GM21786 (cell line): ENCODE results near the gene SPSB4.

ENCODE experiments used
- ATAC-seq: cut with Tn5 transposase; IDR thresholded peaks from one replicate; pipeline ENCODE4 v1.9.1; 2021; ENCODE audit not compliant: unreplicated experiment

Gene SPSB4

DNA sequence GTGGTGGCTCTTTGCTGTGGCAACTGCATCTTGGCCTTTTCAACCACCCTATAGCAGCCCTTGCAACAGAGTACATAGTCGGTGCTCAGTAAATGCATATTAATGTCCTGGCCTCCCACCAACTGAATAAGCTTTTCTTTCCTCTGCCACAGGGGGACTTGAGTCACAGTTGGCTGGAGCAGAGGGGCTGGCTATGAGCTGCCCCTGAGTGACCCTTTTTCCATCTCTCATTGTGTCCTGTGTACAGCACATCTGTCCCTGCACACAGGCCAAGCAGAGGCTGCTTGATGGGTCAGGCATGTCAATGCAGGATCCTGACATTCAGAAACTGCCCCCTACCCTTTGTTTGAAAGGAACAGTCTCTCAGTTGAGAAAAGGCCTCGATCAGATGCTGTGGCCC lies 22.4 kb downstream of the SPSB4 start:
- no peak for ATAC-seq

DNA sequence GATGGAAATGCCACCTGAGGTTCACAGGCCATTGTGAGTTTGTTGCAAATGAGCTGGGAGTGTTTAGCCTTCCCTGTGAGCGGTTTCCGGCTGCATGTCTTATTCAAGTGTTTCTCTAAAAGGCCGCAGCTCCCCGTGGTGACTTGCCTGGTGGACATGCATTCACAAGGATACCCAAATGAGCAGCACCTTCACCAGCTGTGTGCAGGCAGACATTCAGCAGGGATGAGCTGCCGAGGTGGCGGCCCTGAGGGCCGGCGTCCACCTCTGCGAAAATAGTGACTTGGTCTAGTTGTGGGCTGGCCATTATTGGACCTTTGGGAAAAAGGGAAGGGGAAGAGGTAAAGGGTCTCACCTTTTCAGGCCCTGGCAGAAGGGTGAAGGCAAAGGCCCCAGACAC lies 23.4 kb downstream of the SPSB4 start:
- ATAC-seq = no peak

DNA sequence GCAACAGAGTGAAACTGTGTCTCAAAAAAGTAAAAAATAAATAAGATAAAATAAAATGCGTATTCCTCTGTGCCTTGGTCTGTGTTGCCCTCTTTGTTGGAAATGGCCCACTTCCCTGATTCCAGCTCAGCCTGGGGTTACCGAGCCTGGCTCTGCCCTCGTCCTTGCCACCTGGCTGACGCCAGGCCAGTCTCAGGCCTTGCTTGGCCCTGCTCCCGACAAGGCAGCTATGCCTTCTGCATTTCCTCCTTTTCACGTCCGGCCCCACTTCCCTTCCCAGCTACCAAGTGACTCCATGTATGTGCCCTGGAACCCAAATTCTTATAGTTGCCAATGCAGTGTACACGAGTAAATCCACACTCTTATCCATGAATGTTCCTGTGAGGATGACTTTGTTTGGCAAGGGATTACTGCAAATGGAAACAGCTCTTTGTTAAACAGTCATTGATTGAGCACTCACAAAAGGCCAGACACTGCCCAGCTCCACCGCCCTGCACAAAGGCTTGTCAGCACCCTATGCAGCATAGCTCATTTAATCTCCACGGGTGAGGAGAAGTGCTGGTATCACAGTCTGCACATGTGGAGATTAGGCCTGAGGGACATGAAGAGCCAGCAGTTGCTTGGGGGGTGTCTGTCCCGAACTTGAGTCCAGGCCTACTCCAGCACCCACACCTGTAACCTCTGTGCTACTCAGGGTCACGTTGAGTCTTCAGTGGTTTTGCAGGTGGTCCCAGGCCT lies 25.1 kb downstream of the SPSB4 start:
- no peak for ATAC-seq

DNA sequence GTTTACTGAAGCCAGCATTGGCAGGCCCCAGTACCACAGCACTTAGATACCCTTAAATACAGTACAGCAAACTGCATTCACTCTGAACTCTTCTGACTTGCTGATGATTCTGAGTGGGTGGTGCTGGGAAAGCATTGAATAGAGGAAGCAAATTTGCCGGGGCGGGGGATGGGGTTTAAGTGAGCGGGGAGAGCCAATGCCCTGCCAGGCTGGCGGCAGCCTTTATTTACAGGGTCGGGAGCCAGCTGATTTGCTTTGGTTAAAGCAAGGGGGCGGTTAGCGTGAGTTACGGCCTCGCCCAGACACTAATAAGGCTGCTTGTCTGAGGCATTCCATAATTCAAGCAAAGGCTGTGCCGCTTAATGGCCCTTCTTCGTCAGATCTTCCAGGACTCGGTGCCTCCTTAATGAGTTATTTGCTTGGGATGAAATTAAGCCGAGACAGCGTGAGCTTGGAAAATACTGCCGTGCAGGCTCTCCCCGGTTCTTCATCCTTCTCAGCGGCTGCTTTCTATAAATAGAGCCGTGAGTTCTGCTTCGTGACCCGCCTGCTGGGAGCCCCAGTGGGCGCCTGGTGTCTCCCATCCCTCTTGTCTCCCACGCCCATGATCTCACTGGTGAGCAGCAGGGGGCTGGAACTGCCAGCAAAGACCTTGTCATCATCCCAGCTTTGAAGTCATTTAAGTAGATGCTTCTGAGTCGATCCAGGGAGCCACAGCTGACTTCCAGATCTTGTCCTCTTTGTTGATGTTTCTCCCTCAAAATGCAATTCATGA lies 25.8 kb downstream of the SPSB4 start:
- ATAC-seq = no peak

DNA sequence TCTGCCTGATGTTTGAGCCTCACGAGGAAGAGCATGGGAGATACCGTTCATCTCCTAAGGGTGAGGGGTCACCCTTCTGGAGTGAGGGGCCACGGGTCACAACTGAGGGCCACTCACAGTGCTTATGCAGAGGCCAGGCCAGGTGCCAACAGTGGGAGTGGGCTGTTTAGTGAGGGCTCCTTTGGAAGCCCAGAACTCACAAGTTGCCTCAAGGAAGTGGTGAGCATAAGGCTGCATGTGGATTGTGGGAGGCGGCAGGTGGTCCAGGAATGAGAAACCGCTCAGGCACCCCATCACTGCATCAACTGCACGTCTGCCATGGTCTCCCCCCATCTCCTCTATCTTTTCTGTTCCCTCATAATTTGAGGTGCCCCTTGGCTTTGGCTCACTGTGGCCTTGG lies 26.5 kb downstream of the SPSB4 start:
- ATAC-seq = no peak

DNA sequence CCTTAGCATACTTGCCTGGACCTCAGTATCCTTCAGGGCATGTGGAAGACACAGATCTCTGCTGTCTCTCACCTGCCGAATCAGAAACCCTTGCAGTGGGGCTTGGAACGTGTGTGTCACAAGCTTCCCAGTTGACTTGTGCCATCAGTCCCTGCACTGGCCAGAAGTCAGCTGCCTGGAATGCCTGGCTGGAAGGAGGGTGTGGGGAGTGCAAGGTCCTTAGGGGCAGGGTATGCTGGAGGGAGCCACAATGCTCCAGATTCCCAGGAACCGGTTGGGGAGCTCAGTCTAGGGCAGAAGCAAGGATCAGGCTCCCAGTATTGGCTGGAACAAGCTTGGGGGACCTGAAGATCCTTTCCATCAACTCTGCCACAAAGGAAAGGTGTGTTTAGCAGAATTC lies 27.1 kb downstream of the SPSB4 start:
- ATAC-seq = no peak

DNA sequence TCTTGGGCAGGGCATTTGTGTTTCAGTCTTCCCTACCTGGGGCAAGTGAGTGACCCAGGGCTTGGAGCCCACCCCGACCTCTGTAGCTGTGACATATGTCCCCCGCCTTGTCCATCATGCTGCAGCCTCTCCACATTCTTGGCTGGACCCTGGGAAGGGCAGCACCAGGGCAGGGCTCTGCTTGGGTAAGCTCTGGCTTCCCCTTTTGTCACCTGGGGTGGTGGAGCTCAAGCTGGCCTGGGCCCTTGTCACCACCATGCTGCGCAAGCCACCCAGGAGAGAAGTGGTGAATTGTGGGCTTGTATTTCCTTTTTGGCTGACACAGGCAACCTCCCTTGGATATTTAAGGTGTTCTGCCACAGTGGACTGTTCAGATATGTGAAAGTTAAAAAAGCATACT lies 29.3 kb downstream of the SPSB4 start:
- ATAC-seq = no peak

DNA sequence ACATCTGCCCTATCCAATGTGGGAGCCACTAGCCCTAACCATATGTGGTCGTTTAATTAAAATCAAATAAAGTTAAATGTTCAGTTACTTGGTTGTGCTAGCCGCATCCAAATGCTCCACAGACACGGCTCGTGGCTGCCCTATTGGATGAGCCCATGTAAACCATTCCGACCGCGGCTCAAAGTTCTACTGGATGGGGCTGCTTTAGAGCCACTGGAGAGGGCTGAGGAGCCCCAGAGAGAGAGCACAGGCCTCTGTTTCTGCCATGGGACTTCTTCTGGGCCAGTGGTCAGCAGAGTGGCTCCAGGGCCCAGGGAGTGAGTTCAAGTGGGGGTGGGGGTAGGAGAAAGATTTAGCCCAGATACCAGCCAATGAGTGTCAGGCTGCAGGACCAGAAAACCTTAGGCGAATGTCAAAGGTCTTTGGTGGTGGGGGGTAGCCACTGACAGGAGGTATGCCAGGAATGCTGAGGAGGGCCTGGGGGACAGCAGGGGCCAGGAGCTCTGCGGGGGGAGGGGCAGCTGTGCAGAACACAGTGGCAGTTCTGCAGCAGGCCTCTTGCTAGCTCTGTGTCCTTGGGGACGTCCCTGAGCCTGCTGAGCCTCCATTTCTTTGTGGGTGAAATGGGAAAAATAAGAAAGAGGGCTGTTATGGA lies 30.1 kb downstream of the SPSB4 start:
- ATAC-seq = no peak

DNA sequence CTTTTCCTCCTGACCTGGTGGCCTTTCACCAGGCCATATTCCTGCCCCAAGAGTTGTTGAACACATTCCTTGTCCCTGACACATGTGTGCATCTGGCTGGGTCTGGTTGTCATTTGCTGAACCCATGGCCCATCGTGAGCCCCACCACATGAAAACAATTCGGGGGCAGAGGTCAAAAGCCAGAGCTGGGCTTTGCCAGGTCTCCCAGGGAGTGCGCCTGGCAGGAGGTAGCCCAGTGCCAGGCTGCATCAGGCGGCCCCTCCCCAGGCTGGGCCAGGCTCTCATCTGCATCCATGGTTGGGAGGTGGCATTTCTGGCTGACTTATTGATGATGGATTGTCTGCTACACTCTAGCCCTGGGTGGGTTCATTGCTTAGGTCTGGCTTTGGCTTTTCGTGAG lies 30.9 kb downstream of the SPSB4 start:
- no peak for ATAC-seq

DNA sequence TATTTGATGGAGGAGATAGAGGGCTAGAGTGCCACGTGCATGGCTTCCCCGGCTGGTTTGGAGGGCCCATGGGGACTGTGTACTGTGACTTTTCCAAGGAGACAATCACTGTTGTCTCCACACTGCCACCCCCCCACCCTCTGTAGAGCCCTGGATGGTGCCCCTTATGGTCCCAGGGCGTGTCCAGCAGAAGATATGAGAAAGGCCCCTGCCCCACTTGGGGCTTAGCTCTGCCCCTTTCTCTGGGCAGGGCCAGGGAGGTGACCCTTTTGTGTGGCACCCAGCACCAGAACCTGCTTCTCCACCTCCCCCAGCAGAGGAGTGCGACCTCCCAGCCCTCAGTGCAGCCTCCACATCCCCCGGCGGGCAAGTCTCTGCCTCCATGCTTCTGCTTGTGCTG lies 32.1 kb downstream of the SPSB4 start:
- ATAC-seq = no peak

DNA sequence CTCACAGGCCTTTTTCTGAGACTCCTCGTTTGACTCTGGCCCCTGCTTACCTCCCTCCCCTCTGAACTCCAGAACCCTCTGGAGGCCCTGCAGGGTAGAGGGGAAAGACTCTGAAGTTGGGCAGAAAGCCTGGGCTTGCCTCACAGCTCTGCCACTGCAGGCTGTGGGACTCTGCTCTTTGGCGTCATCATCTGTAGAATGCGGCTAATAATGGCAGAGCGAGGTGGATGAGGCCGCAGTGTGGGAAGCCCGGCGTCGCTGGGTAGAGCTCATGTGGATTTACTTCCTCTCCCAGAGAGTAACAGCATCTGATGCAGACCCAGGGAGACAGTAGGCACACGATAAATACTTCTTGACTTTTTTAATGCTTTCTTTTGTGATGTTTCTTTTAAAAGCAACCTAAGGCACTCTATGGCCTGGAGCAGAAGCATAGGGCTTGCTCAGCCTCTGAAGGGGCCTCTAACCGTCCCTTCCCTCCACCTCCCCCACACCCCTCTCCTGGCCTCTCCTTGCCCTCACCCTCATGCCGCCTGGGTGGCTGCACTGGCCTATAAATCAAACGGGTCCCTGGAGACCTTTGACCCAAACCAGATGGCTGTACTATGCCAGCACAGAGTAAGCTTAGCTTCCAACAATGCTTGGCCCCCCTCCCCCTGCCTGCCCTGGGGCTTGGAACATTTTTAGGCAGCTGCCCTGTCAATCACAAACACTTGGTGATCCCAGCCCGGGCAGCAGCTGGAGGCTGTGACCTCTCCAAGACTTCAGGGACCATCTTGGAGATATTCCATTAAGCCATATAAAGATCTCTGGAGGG lies 32.9 kb downstream of the SPSB4 start:
- no peak for ATAC-seq

DNA sequence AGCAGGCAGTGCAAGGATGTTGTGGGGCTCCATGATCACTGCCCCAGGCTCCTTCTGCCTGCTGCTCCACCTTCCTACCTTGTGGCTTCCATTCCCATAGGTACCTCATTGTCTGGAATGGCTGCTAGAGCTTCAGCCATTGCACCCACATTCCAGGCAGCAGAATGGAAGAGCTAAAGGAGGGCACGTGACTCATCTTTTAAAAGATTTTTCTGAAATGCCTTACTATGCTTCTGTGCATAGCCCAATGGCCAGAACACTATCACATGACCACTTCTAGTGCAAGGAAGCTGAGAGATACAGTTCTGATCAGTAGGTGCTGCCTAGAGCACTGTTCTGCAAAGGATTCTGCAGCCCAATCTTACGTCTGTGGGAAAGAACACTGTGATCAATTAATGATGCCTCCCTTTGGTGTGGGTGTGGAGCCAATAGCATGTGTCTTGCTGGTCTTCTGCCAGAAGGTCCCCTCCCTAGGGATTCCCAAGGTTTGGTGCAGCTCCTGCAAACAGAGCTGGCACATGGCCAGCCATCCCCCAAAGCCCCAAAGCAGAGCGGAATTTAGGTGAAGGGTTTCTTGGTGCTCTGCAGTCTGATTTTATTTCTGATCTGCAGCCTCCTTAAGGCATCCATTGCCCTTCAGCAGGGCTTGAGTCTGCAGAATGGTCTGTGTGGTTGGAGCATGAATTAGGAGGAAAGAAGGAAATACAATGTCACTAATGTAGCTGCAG lies 34.4 kb downstream of the SPSB4 start:
- no peak for ATAC-seq

DNA sequence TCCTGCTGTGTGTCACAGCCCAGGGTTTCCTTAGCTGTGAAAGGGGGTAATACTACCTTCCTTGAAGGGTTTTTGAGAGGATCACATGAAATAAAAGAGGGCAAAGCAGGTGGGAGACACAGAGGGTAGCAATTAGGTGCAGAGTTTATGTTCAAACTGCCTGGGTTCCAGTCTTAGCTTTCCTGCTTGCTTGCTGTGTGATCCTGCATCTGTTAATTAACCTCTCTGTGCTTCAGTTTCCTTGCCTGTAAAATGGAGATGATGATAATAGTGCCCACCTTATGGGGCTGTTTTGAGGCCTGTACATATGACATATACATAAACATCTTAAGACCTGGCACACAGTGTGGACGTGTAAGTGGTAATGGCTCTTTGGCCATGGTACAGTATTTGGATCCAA lies 35.0 kb downstream of the SPSB4 start:
- ATAC-seq = no peak

DNA sequence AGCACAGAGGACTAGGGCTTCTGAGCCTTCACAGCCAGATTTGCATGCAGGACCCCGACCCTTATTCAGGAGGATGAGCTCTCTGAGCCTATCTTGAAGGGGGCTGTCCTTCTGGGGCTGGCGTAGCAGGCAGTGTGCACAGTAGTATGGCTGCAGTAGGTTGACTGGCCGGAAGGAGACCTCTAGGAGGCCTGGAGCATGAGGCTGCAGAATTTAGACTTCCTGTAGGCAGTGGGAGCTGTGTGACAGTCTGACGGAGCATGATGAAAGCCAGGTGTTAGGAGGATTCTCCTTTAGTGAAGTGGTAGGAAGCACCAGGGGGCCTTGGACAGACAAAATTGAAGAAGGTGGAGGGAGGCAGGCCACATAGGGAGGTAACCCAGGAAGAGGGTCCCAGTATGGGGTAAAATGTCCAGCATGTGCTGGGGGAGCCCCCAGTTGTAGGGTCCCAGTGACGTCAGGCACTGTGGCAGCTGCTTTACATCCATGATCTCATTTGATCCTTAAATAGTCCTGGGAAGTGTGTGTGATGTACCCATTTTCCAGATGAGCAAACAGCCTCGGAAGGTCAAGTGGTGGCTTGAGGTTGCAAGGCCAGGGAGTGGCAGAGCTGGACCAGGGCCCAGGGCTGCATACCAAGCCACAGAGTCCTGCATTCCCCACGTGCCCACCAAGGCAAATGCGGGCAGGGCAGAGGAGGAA lies 36.1 kb downstream of the SPSB4 start:
- ATAC-seq = no peak

DNA sequence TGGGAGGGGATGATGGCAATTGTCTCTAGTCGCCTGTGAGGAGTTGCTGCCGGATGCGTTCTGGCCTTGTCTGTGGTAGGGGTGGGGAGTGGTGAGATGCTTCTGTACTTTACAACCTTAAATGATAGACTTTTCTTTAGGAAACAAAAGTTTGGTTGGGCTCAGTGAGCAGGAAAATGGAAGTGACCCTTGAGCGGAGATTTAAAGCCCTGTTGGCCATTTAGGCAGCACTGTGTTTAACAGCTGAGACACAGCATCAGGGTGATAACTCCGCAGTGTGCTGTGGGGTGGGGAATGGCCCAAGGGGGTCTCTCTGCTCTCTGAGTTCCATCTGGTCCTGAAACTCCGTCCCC lies 36.6 kb downstream of the SPSB4 start:
- no peak for ATAC-seq

DNA sequence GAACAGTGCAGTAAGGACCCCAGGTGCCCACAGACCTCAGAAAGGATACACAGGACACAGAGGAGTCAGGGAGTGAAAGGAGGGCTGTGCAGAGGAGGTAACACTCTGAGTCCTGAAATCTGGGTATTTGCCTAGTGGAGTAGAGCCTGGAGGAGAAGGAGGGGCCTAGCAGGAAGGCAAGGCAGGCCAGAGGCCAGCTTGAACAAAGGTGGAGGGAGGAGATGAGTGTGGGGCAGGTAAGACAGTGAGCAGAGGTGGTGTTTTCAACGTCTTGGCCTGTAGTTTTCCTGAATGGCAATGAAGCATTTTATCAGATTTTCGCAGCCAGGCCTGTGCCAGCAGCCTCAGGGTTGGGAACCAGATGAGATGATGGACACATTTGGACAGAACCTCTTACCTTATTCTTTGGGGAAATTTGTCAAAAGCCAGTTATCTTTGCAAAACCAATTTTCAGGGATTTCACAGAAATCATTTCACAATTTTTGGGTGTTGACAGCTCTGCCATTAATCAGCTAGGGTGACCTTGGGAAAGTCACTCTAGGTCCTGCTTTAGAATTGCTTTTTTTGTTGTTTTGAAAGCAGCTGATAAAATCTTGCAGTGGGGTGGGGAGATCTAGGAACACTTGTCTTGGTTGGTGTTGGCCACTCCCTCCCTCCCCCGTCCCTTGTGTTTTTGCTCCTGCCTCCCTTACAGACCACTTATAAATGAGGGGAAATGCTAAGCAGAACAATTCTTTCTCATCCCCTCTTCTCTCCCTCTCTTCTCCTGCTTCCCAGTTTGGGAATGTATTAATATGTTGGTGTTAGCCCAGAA lies 38.4 kb downstream of the SPSB4 start:
- no peak for ATAC-seq

DNA sequence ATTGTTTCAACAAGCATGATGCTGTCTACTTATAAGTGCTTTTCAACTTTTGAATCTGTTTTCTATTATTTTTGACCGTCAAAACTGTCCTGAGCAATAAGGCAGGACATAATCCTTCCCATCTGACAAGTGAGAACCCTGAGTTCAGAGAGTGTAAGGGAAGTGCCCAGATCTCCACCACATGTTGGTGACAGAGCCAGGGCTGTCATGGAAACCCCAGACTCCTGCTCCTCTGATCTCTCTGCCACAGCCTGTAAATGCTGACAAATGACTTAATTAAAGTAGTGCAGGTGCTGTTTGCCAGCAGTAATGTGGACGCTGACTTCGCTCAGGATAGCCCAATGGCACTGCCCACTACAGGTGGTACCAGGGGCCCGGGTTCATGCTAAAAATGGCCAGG lies 40.3 kb downstream of the SPSB4 start:
- no peak for ATAC-seq

DNA sequence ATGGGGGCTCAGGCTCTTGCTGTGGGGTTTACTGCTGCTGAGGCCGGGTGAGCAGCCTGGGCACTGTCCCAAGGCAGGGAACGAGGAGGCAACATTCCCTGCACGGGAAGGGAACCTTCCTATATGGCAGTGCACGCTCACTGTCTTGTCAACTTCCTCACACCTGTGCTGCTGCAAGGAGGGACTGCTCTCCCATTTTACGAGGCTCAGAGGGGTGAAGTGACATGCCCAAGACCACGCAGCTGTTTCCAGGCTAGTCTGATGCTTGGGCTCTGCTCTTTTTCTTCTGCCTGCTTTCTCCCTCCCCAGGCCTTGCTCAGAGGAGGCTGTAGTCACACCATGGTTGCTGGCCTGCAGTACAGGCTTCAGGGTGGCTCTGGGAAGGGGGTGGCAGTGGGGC lies 41.5 kb downstream of the SPSB4 start:
- no peak for ATAC-seq

DNA sequence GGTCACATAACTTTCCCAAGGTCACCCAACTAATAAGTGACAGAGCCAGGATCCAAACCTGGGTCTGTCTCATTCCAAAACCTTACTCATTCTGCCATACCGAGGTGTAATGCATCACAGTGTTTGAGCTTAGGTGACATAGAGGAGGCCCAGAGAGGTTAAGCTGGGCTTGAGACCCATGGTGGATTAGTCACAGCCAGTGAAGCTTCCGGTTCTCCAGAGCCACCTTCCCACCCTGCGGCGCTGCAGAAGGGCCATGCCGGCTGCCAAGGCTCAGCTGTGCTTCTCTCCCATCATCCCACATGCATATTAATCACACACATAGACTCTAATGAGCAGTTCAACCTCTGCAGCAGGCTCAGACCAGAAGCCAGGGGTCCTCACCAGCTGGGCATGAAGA lies 42.2 kb downstream of the SPSB4 start:
- ATAC-seq = no peak
